ENCODE results near the gene LIPH.
"Not testable (repeated sequence)": the region's sequence is repeated elsewhere in the genome, so short reads cannot be mapped to it uniquely, and the experiment has no call there.

The LIPH gene

GRCh38 chr3:185552358-185552877 lies at the start of gene LIPH:
TSS of gene LIPH (minus strand) at chr3:185552588. CDS start at chr3:185552471, 117 bp downstream.
- DNase-seq (ENCODE audit: low spot score) = peak; percentile 35

GRCh38 chr3:185595526-185595925 lies 43.1 kb upstream of the LIPH start:
- DNase-seq (ENCODE audit: low spot score) = peak; percentile 67

- DNase-seq (ENCODE audit: low spot score) = no peak
Observed at GRCh38 chr3:185594073-185594472, 41.7 kb upstream of the LIPH start.

- DNase-seq (ENCODE audit: low spot score) = peak; percentile 58
Observed at GRCh38 chr3:185586686-185587039, 34.3 kb upstream of the LIPH start.

GRCh38 chr3:185585859-185586685 lies 33.7 kb upstream of the LIPH start, which contains the start of gene SENP2:
TSS of gene SENP2 (plus strand) at chr3:185586295. CDS start at chr3:185586414, 119 bp downstream.
- peak; percentile 100 for DNase-seq (ENCODE audit: low spot score)

- no peak for DNase-seq (ENCODE audit: low spot score)
Observed at GRCh38 chr3:185585518-185585858, 33.1 kb upstream of the LIPH start.

GRCh38 chr3:185584686-185585085 lies 32.3 kb upstream of the LIPH start:
- DNase-seq (ENCODE audit: low spot score) = no peak

GRCh38 chr3:185583925-185584324 lies 31.5 kb upstream of the LIPH start:
- DNase-seq (ENCODE audit: low spot score) = no peak

- peak; percentile 74 for DNase-seq (ENCODE audit: low spot score)
Observed at GRCh38 chr3:185582871-185583270, 30.5 kb upstream of the LIPH start.

GRCh38 chr3:185582236-185582635 lies 29.8 kb upstream of the LIPH start:
- no peak for DNase-seq (ENCODE audit: low spot score)

GRCh38 chr3:185575108-185575869 lies 22.9 kb upstream of the LIPH start:
- peak; percentile 90 for DNase-seq (ENCODE audit: low spot score)

GRCh38 chr3:185572183-185572582 lies 19.8 kb upstream of the LIPH start:
- DNase-seq (ENCODE audit: low spot score) = no peak

GRCh38 chr3:185561958-185562357 lies 9.6 kb upstream of the LIPH start:
- DNase-seq (ENCODE audit: low spot score) = no peak

- no peak for DNase-seq (ENCODE audit: low spot score)
Observed at GRCh38 chr3:185561374-185561943, 9.1 kb upstream of the LIPH start.

- DNase-seq (ENCODE audit: low spot score) = no peak
Observed at GRCh38 chr3:185560676-185561075, 8.3 kb upstream of the LIPH start.

- DNase-seq (ENCODE audit: low spot score) = no peak
Observed at GRCh38 chr3:185559706-185560090, 7.3 kb upstream of the LIPH start.

GRCh38 chr3:185558395-185558794 lies 6.0 kb upstream of the LIPH start:
- no peak for DNase-seq (ENCODE audit: low spot score)

GRCh38 chr3:185556640-185557039 lies 4.3 kb upstream of the LIPH start:
- DNase-seq (ENCODE audit: low spot score) = not testable (repeated sequence)

- DNase-seq (ENCODE audit: low spot score) = no peak
Observed at GRCh38 chr3:185555860-185556347, 3.5 kb upstream of the LIPH start.

- DNase-seq (ENCODE audit: low spot score) = no peak
Observed at GRCh38 chr3:185555101-185555501, 2.7 kb upstream of the LIPH start.

GRCh38 chr3:185549651-185550111 lies 2.7 kb downstream of the LIPH start:
- no peak for DNase-seq (ENCODE audit: low spot score)

GRCh38 chr3:185549122-185549521 lies 3.3 kb downstream of the LIPH start:
- DNase-seq (ENCODE audit: low spot score) = no peak

All from NAMALWA (cell line).